Upper lobe of right lung (tissue), 1 donor: ENCODE data around the gene TMPRSS11F. TPM values are rescaled to one million over a fixed set of nuclear protein-coding genes. Genes with fewer than 3 reads are reported as not detected.

ENCODE experiments used
- ATAC-seq: fragments of 200-7000 bp; cut with Tn5 transposase; one replicate; pipeline ENCODE4 v1.9.1; 2020; ENCODE audit warnings: mild to moderate bottlenecking, moderate library complexity
- DNase-seq: peaks from one replicate; pipeline ENCODE4 v3.0.0-alpha.2; 2020
- H3K27ac ChIP-seq: fragments of 200-600 bp; one replicate; pipeline ENCODE4 v1.8.0; 2022
- H3K27me3 ChIP-seq: fragments of 200-600 bp; one replicate; pipeline ENCODE4 v1.8.0; 2022; ENCODE audit warnings: mild to moderate bottlenecking
- H3K36me3 ChIP-seq: fragments of 200-600 bp; one replicate; pipeline ENCODE4 v1.8.0; 2022
- H3K4me1 ChIP-seq: fragments of 200-600 bp; one replicate; pipeline ENCODE4 v1.8.0; 2022
- H3K4me3 ChIP-seq: fragments of 200-600 bp; one replicate; pipeline ENCODE4 v1.8.0; 2022; ENCODE audit warnings: mild to moderate bottlenecking
- H3K9me3 ChIP-seq: fragments of 200-600 bp; one replicate; pipeline ENCODE4 v1.8.0; 2022
- CTCF ChIP-seq: fragments of 200-600 bp; IDR thresholded peaks from one replicate; pipeline ENCODE4 v1.8.0; 2022; ENCODE audit warnings: antibody characterized with exemption
- intact Hi-C: fragments of 100-400 bp; cut with DNase I; formaldehyde crosslinking; loops from one replicate; pipeline ENCODE4 v1.11.0; 2022
- total RNA-seq: library from RNA; stranded (reverse); fragmentation: NEBNext Ultra II Directional; extraction: Animal tissue kit (Norgen Biotek cat#: 25700); gene quantifications from one replicate; pipeline ENCODE4 v1.2.1, GENCODE V29; 2021
- donor health status: DM: no; HTN: yes; CAD: no; lungs with severe emphysema.

The TMPRSS11F gene
- total RNA-seq, 1 donor from 2014 or later = not detected

- ATAC-seq (no peak), DNase-seq (no peak)
- no peak overlapping the region for H3K4me3 ChIP-seq
- intact Hi-C loops = no loop called here
- no peaks in the 10 kb centered on the region for H3K36me3 ChIP-seq
- H3K4me1 ChIP-seq = no peaks in the 10 kb centered on the region
- H3K27me3 ChIP-seq = no peaks in the 10 kb centered on the region
- H3K27ac ChIP-seq = no peak overlapping the region
- TF ChIP-seq CTCF = no peak
- H3K9me3 ChIP-seq = no peaks in the 10 kb centered on the region
These were observed 37.5 kb upstream of the TMPRSS11F start for GRCh38 chr4:68167166-68167565.

GRCh38 chr4:68163754-68164153, 34.1 kb upstream of the TMPRSS11F start:
- no peak for DNase-seq
- no peak for ATAC-seq
- no peak for TF ChIP-seq CTCF
- H3K9me3 ChIP-seq = no peaks in the 10 kb centered on the region
- H3K27me3 ChIP-seq = no peaks in the 10 kb centered on the region
- H3K4me3 ChIP-seq = no peak overlapping the region
- H3K4me1 ChIP-seq = no peaks in the 10 kb centered on the region
- no peaks in the 10 kb centered on the region for H3K36me3 ChIP-seq
- intact Hi-C loops = no loop called here
- no peak overlapping the region for H3K27ac ChIP-seq

- H3K27me3 ChIP-seq = no peaks in the 10 kb centered on the region
- no peaks in the 10 kb centered on the region for H3K9me3 ChIP-seq
- no peaks in the 10 kb centered on the region for H3K36me3 ChIP-seq
- TF ChIP-seq CTCF = no peak
- H3K27ac ChIP-seq = no peak overlapping the region
- no peak for ATAC-seq
- H3K4me3 ChIP-seq = no peak overlapping the region
- no peaks in the 10 kb centered on the region for H3K4me1 ChIP-seq
- DNase-seq = no peak
- intact Hi-C loops = no loop called here
These were observed 32.5 kb upstream of the TMPRSS11F start for GRCh38 chr4:68162196-68162595.

GRCh38 chr4:68152411-68152810, 22.7 kb upstream of the TMPRSS11F start:
- Histone ChIP-seq H3K4me3 (no peak overlapping the region), H3K4me1 (no peaks in the 10 kb centered on the region), H3K27me3 (no peaks in the 10 kb centered on the region), H3K9me3 (no peaks in the 10 kb centered on the region), H3K27ac (no peak overlapping the region), H3K36me3 (no peaks in the 10 kb centered on the region)
- TF ChIP-seq CTCF = no peak
- no peak for ATAC-seq
- intact Hi-C loops = no loop called here
- no peak for DNase-seq

GRCh38 chr4:68148800-68149685, 19.4 kb upstream of the TMPRSS11F start:
- Histone ChIP-seq H3K9me3 (no peaks in the 10 kb centered on the region), H3K4me1 (no peaks in the 10 kb centered on the region), H3K27me3 (no peaks in the 10 kb centered on the region), H3K4me3 (no peak overlapping the region), H3K36me3 (no peaks in the 10 kb centered on the region), H3K27ac (no peak overlapping the region)
- intact Hi-C loops = no loop called here
- no peak for TF ChIP-seq CTCF
- DNase-seq (no peak), ATAC-seq (no peak)
